NCI-H1417 treated with DMSO at 0.1 percent for 48 hours (cell line): ENCODE data around the gene TNKS2.
"Not testable (repeated sequence)": the region's sequence is repeated elsewhere in the genome, so short reads cannot be mapped to it uniquely, and the experiment has no call there.

Experiments used
- DNase-seq: peaks from one replicate; lab custom pipeline; 2025; lab: John Stamatoyannopoulos, UW

Gene TNKS2

DNA sequence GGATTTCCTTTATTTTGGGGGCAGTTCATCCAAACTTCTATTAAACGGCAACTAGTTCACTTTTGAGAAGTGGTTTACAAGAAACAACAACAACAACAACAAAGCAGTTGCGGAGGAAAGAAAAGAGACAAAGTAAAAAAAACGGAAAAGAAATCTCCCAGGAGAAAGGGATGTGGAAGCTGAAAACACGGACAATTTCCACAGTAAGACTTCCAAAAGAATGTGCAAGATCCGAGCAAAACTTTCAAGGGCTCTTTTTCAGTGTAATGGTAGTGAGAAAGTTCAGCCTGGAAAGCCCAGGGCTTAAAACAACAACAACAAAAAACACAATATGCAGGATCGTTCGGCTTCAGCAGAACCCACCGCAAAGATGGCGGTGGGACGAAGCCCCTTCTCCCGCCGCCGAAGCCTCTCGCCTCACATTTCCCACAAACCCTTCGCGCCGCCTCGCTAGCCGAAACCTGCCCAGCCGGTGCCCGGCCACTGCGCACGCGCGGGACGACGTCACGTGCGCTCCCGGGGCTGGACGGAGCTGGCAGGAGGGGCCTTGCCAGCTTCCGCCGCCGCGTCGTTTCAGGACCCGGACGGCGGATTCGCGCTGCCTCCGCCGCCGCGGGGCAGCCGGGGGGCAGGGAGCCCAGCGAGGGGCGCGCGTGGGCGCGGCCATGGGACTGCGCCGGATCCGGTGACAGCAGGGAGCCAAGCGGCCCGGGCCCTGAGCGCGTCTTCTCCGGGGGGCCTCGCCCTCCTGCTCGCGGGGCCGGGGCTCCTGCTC lies at the start of gene TNKS2:
TNKS2 (plus strand) TSS at position 553 of the 775 bp plus-strand sequence. CDS start 265 bp downstream, outside the sequence.
- peak; percentile 57 for DNase-seq

DNA sequence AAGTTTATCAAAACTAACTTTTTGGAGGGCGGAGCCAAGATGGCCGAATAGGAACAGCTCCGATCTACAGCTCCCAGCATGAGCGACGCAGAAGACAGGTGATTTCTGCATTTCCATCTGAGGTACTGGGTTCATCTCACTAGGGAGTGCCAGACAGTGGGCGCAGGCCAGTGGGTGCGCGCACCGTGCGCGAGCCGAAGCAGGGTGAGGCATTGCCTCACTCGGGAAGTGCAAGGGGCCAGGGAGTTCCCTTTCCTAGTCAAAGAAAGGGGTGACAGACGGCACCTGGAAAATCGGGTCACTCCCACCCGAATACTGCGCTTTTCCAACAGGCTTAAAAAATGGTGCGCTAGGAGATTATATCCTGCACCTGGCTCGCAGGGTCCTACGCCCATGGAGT lies 48.6 kb upstream of the TNKS2 start:
- not testable (repeated sequence) for DNase-seq

DNA sequence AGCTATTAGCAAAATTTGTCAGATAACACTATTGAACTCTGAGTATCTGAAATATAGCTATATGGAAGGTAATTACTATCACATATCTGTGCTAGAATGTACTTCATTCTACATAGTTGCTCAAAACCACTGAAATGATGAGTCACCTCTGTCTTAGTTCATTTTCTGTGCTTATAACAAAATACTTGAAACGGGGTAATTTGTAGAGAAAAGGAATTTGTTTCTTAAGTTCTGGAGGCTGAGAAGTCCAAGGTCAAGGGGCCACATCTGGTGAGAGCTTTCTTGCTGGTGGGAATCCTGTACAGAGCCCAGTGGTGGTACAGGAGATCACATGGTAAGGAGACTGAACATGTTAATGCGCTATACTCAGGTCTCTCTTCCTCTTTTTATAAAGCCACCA lies 41.9 kb upstream of the TNKS2 start:
- no peak for DNase-seq

DNA sequence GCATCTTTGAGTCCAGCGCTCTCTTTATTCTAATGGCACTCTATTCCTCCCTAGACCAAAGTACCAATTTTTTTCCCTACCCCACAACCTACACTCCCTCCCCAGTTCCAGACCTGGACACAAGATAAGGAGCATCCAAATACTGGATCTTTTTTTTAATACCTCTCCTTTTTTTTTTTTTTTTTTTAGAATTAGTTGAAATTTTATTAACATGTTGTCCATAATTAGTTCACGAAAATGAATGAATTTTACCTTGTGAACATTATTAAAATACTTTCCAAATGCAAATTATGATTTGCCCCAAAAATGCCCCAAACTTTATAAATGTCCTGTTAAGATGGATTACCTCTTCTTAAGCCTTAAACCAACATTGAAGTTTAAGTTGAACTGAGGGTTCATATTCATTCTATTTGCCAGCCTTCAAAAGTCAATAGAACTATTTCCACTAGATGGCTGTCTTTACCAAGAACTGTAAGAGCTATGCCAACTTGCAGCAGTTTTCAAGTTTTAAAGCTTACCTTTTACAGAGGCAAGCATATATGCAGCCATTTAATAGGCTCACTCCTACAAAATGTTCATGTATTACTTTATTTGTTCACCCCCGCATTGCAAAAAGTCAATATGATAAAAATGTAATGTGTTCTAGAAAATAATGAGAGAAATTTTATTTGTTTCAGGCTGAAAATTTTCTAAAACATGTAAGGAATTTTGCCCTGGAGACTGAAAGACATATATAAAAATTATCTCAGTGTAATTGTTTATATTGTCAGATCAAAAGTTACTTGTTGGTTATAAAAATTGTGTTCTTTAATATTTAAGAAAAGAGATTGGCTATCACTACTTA lies 39.7 kb upstream of the TNKS2 start:
- DNase-seq = no peak

DNA sequence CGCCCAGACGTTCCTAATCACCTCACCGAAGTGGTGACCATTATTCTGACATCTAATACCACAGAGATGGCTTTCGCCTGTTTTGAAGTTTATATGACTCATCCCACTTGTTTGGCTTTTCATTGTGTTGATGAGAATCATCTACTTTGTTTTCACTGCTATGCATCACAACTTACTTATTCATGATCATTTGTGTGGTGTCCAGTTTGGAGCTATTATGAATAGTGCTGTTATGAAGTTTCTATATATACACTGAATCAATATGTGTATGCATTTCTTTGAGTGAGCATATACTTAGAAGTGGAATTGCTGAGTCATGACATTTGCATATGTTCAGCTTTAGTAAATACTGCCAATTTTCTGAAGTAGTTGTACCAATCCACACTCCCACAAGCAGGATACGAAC lies 38.6 kb upstream of the TNKS2 start:
- DNase-seq = no peak

DNA sequence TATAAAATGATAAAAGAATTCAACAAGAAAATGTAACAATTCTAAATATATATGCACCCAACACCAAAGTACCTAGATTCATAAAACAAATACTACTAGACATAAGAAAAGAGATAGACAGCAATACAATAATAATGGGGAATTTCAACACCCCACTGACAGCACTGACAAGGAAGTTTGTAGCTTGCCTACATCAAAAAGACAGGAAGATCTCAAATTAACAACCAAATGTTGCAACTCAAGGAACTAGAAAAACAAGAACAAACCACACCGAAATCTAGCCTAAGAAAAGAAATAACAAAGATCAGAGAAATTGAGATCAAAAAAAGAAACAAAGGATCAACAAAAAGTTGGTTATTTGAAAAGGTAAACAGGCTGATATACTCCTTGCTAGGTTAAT lies 36.5 kb upstream of the TNKS2 start:
- no peak for DNase-seq

DNA sequence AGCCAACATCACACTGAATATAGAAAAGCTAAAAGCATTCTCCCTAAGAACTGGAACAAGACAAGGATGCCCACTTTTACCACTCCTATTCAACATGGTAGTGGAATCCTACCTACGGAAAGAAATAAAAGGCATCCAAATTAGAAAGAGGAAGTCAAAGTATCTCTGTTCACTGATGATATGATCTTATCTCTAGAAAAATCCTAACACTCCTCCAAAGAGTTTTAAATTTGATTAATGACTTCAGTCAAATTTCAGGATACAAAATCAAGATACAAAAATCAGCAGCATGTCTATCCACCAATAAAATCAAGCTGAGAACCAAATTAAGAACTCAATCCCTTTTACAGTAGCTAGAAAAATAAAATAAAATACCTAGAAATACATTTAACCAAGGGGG lies 35.3 kb upstream of the TNKS2 start:
- DNase-seq = no peak

DNA sequence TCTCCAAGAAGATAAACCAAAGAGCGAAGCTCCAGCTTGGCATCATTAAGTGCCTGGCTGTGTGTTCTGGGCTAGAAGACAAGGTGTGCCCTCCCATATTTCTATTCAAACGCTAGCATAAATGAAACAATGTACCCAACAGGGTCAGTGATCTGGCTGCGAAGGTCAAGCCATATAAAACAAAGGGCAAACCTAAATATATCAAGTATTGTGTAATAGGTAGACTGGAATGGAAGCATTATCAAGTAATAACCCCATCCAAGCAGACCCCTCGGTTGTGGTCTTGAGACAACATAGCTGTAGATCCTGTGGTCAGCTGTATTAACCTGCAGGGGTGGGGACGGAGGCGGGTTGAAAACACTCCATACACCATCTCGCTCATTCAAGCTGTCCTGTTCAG lies 31.6 kb upstream of the TNKS2 start:
- DNase-seq = no peak

DNA sequence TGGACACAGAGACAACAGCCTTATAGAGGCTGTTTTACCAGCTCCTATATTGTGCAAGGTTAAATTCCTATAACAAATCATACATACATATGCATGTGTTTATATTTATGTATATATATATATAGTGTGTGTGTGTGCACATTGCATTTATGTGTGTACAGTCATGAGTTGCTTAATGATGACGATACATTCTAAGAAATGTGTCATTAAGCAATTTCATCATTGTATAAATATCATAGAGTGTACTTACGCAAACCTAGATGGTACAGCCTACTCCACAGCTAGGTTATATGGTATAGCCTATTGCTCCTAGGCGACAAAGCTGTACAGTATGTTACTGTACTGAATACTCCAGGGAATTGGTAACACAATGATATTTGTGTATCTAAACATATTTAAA lies 30.1 kb upstream of the TNKS2 start:
- no peak for DNase-seq

DNA sequence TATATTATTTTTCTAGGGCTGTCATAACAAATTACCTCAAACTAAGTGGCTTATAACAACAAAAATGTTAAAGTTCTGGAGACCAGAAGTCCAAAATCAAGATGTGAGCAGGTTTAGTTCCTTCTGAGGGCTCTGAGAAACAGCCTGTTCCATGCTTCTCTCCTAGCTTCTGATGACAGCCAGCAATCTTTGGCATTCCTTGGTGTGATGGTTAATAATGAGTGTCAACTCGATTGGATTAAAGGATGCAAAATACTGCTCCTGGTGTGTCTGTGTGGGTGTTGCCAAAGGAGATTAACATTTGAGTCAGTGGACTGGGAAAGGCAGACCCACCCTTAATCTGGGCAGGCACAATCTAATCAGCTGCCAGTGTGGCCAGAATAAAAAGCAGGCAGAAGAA lies 26.3 kb upstream of the TNKS2 start:
- no peak for DNase-seq

DNA sequence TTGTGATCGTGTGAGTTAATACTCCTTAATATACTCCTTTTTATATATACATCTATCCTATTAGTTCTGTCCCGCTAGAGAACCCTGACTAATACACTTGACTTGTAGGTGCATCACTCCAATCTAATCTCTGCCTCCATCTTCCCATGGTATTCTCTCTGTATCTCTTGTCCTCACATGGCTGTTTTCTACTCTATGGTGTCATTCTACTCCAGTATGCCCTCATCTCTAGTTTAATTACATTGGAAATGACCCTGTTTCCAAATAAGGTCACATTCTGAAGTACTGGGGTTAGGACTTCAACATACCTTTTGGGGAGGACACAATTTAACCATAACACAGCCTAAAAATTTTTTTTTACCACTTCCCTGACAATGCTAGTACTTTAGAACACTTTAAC lies 25.8 kb upstream of the TNKS2 start:
- no peak for DNase-seq

DNA sequence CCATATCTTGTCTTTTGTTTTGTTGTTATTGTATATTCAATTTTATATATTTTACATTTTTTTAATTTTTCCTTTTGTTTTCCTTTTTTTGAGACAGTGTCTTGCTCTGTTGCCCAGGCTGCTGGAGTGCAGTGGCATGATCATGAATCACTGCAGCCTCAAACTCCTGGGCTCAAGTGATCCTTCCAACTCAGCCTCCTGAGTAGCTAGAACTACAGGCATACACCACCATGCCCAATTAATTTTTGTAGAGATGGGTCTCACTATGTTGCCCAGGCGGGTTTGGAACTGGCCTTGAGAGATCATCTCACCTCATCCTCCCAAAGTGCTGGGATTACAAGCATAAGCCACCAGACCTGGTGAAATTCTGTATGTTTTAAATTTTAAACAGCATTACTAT lies 25.4 kb upstream of the TNKS2 start:
- DNase-seq = no peak

DNA sequence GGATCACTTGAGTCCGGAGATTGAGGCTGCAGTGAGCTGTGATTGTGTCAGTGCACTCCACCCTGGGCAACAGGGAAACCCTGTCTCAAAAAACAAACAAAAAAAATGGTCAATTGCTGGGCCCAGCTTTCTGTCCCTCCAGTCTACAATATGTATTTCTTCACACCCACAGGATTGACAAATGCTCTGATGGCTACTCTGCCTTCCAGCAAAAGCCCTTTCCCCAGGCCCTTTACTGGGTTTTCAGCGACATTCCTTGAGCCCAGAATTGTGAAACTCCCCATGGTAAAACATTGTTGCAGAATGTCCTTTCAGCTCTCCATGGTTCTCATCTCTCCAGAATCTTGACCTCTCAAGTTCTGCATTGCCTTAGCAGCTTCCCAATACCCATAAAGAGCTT lies 23.7 kb upstream of the TNKS2 start:
- no peak for DNase-seq

DNA sequence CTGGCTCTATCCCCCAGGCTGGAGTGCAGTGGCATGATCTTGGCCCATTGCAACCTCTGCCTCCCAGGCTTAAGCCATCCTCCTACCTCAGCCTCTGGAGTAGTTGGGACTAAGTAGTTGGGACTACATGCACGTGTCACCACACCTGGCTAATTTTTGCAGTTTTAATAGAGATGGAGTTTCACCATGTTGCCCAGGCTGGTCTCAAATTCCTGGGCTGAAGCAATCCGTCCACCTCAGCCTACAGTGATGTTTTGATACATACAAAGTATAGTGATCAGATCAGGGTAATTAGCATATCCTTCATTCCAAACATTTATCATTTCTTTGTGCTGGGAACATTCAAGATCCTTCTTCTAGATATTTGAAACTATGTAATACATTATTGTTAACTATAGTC lies 22.5 kb upstream of the TNKS2 start:
- DNase-seq = no peak

DNA sequence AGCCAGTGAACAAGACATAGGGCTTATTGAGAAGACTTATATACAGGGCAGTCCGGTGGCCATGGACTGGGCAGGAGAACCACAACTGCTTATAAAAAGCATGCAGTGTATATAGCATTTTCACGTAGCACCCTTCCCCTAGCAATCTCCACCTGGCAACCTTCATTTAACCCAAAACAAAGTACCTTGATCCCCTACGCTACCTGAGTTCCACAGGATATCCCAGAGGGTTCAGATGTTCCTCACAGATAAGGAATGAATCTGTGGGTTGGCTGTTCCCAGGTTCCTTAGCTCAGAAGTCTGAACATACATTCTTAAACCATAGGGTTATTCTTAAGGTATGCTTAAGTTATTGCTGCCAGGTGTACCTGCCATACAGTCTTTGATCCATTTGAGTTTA lies 22.0 kb upstream of the TNKS2 start:
- no peak for DNase-seq

DNA sequence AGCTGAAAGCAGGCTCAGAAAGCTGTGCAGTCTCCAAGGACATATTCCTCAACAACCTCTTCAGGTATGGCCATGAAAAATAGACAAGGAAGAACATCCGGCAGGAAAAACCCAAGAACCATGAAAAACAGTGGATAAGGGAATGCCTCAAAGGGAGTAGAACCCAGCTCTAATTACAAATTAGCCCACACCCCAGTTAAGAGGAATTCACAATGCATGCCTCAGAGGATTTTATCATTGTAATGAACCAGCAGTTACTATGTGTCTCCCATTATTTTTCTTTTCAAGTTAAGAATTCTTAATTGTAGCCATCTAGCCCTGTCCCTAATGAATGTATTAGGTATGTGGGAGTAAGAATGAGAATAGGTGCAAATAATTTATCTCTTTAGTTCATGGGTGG lies 19.7 kb upstream of the TNKS2 start:
- DNase-seq = no peak

DNA sequence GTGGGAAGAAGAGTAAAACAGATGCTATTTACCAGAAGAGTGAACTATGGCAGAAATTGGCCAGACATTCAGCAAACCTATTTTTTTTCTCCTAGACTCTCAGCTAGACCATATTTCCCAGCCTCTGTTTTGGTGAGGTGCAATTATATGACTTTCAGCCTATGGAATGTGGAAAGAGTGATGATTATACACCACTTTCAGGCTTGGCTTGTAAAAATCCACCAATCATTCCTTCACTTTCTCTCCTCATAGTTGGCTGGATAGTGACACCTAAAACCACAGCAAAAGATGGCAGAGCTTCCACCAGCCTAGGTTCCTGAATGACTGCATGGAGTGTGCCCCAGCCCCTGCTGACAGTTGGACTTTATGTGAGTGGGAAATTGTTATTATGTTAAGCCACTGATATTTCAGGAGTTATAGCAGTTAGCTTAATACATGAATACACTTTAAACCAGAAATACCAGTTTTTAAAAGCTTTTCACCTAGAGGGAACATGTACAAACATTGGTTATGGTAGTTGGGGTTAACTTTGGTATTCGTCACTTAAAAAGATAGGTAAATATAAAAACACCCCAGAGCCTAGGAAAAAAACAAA lies 19.1 kb upstream of the TNKS2 start:
- DNase-seq = no peak

DNA sequence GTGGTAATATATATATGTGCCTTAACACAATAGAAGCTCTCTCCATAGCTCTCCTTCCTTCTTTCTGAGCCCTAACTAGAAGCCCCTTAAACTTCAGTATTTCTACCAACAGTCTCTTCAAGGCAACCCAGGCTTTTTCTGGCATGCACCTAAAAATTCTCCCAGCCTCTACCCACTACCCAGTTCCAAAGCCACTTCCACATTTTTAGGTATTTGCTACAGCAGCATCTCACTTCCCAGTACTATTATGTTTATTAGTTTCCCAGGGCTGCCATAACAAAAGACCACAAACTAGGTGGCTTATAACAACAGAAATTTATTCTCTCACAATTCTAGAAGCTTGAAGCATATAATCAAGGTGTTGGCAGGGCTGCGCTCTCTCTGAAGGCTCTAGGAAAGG lies 15.7 kb upstream of the TNKS2 start:
- no peak for DNase-seq

DNA sequence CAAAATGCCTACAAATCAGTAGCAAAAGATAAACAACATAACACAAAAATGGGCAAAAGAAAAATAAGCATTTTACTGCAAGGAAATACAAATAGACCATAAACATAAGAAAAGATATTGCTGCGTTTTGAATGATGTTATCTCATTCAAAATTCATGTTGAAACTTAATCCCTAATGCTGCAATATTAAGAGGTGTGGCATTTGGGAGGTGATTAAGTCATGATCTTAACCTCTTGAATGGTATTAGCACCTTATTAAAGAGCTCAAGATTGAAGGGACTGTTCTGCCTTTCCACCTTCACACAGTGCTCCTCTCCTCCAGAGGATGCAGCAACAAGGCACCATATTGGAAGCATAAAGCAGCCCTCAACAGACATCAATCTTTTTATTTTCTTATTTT lies 12.4 kb upstream of the TNKS2 start:
- no peak for DNase-seq

DNA sequence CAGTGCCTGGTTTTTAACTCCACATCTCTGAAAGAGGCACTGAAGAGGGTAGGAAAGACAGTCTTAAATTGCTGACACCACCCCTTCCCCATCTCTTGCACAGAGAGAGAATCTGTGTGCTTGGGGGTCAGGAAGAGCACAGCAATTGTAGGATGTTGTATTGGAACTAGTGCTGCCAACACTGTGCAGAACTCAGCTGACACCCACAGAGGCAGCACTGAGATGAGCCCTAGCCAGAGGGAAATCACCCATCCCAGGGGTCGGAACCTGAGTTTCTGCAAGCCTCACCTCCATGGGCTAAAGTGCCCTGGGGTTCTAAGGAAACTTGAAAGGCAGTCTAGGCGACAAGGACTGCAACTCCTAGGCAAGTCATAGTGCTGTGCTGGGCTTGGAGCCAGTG lies 11.0 kb upstream of the TNKS2 start:
- DNase-seq = no peak

DNA sequence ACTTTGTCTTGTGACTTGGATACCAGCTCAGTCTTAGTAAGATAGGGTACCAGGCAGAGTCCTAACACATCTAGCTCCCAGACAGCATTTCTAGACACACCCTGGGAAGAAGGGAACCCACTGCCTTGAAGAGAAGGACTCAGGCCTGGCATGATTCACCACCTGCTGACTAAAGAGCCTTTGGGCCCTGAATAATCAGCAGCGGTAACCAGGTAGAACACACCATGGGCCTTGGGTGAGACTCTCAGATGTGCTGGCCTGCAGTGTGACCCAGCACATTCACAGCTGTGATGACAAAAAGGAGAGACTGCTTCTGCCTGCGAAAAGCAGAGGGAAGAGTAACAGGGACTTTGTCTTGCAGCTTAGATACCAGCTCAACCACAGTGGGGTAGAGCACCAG lies 10.4 kb upstream of the TNKS2 start:
- no peak for DNase-seq

DNA sequence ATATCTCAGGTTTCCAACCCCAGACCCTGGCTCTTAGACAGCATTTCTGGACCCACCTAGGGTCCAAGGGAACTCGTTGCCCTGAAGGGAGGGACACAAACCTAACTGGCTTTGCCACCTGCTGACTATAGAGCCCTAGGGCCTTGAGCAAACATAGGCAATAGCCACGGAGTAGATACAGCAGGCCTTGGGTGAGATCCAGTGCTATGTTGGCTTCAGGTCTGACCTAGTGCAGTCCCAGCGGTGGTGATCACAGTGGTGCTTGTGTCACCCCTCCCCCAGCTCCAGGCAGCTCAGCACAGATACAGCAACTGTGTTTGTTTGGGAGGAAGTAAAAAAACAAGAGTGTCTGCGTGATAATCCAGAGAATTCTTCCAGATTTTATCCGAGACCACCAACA lies 9.7 kb upstream of the TNKS2 start:
- DNase-seq = no peak
